CD14-positive monocyte (primary cell): Measurements from ENCODE around the gene MAP3K6. TPM values are rescaled to one million over a fixed set of nuclear protein-coding genes. Genes with fewer than 3 reads are reported as not detected.

Experiments used
- DNase-seq, 3 donors: peaks; one replicate each; pipeline ENCODE4 v3.0.0-alpha.2; 2011 to 2022
- H2AFZ ChIP-seq: 2 replicates; pipeline ENCODE4 v1.6.0; 2012; ENCODE audit warnings: mild to moderate bottlenecking, low read depth, low read length, inconsistent platforms; ENCODE audit not compliant: insufficient read depth, poor library complexity, severe bottlenecking
- H3K27ac ChIP-seq, 2 donors: 1 replicate in 1 of 2; 2 replicates in 1 of 2; pipeline ENCODE4 v1.5.1; 2012 to 2013; ENCODE audit warnings: low read length in 2 of 2, control low read depth in 1 of 2, inconsistent platforms in 1 of 2, low read depth in 1 of 2, mild to moderate bottlenecking in 1 of 2
- H3K27me3 ChIP-seq, 2 donors: one replicate each; pipeline versions ENCODE4 v1.6.0 to v1.6.1; 2011 to 2013; ENCODE audit warnings: low read length in 2 of 2; ENCODE audit not compliant: control insufficient read depth in 2 of 2, insufficient read depth in 2 of 2
- H3K36me3 ChIP-seq, 2 donors: replicated peaks in 1 of 2; 1 replicate in 1 of 2; 2 replicates in 1 of 2; pipeline versions ENCODE4 v1.5.1 to v1.6.1; 2012 to 2013; ENCODE audit warnings: low read length in 2 of 2, control low read depth in 1 of 2, inconsistent platforms in 1 of 2, mild to moderate bottlenecking in 1 of 2; ENCODE audit not compliant: insufficient read depth in 2 of 2, control insufficient read depth in 1 of 2
- H3K4me1 ChIP-seq, 2 donors: 1 replicate in 1 of 2; 2 replicates in 1 of 2; pipeline versions ENCODE4 v1.5.1 to v1.6.1; 2012 to 2013; ENCODE audit warnings: low read length in 2 of 2, control low read depth in 1 of 2, inconsistent platforms in 1 of 2, mild to moderate bottlenecking in 1 of 2, moderate library complexity in 1 of 2; ENCODE audit not compliant: insufficient read depth in 2 of 2, control insufficient read depth in 1 of 2
- H3K4me2 ChIP-seq: replicated peaks from 2 replicates; pipeline ENCODE3; 2012; ENCODE audit warnings: low read length, moderate library complexity, mild to moderate bottlenecking; ENCODE audit not compliant: poor library complexity, severe bottlenecking; ENCODE audit errors: extremely low read depth
- H3K4me3 ChIP-seq, 3 experiments: fragments of 200-600 bp in 1 of 3; sonication (generic) in 1 of 3; replicated peaks in 1 of 3; 1 replicate in 2 of 3; 2 replicates in 1 of 3; pipeline ENCODE4 v1.5.1; 2011 to 2013; ENCODE audit warnings: low read length in 3 of 3, mild to moderate bottlenecking in 3 of 3, control low read depth in 2 of 3, low read depth in 2 of 3, inconsistent platforms in 1 of 3, moderate library complexity in 1 of 3
- H3K79me2 ChIP-seq: 2 replicates; pipeline ENCODE4 v1.6.0; 2012; ENCODE audit warnings: mild to moderate bottlenecking, control low read depth, inconsistent platforms, low read length, moderate library complexity; ENCODE audit not compliant: insufficient read depth
- H3K9ac ChIP-seq: 2 replicates; pipeline ENCODE4 v1.6.0; 2017; ENCODE audit warnings: low read length, mild to moderate bottlenecking; ENCODE audit not compliant: insufficient read depth, poor library complexity, severe bottlenecking
- H3K9me3 ChIP-seq, 2 donors: replicated peaks in 1 of 2; 1 replicate in 1 of 2; 2 replicates in 1 of 2; pipeline versions ENCODE4 v1.5.1 to v1.6.1; 2012 to 2013; ENCODE audit warnings: low read length in 2 of 2, control low read depth in 1 of 2; ENCODE audit not compliant: control insufficient read depth in 1 of 2, insufficient read depth in 1 of 2
- H4K20me1 ChIP-seq: 2 replicates; pipeline ENCODE4 v1.6.0; 2012; ENCODE audit warnings: mild to moderate bottlenecking, low read length, control low read depth, moderate library complexity; ENCODE audit not compliant: insufficient read depth
- H3K27ac Mint-ChIP-seq, 7 donors: one replicate each; pipeline ENCODE4 v1.8.0; 2020; ENCODE audit warnings: mild to moderate bottlenecking in 7 of 7, mixed read lengths in 7 of 7, moderate library complexity in 6 of 7, inconsistent platforms in 2 of 7
- H3K27me3 Mint-ChIP-seq, 3 donors: one replicate each; pipeline ENCODE4 v1.8.0; 2021 to 2022; ENCODE audit warnings: low read depth in 3 of 3, mild to moderate bottlenecking in 3 of 3, mixed read lengths in 3 of 3, moderate library complexity in 3 of 3, inconsistent platforms in 1 of 3
- H3K36me3 Mint-ChIP-seq, 2 donors: one replicate each; pipeline ENCODE4 v1.8.0; 2020; ENCODE audit warnings: mixed read lengths in 2 of 2, inconsistent platforms in 1 of 2, mild to moderate bottlenecking in 1 of 2
- H3K4me1 Mint-ChIP-seq: one replicate; pipeline ENCODE4 v1.8.0; 2020; ENCODE audit warnings: mild to moderate bottlenecking, mixed read lengths
- H3K4me3 Mint-ChIP-seq, 2 donors: one replicate each; pipeline ENCODE4 v1.8.0; 2020; ENCODE audit warnings: mild to moderate bottlenecking in 2 of 2, mixed read lengths in 2 of 2, moderate library complexity in 1 of 2
- H3K9me3 Mint-ChIP-seq, 7 donors: one replicate each; pipeline ENCODE4 v1.8.0; 2020 to 2022; ENCODE audit warnings: mixed read lengths in 7 of 7, mild to moderate bottlenecking in 6 of 7, moderate library complexity in 6 of 7, inconsistent platforms in 2 of 7
- WGBS: methylation state at CpG from one replicate; pipeline ENCODE4 v1.1.5; 2013; ENCODE audit warnings: missing lambda C conversion rate; ENCODE audit not compliant: insufficient coverage; 5-methylcytosine and 5-hydroxymethylcytosine counted together
- intact Hi-C, 2 donors: fragments of 100-400 bp; cut with micrococcal nuclease; formaldehyde crosslinking; loops; one replicate each; pipeline versions ENCODE4 v1.15.0 to v1.15.1; 2023
- polyA plus RNA-seq, 3 donors: library from polyadenylated mRNA; depleted of rRNA in 1 of 3; unstranded in 2 of 3; stranded (reverse) in 1 of 3; fragments of 300-500 nt in 2 of 3; fragments of >200 nt in 1 of 3; fragmentation: Illumina TruSeq in 2 of 3; gene quantifications; 1 replicate in 2 of 3; 2 replicates in 1 of 3; pipeline ENCODE4 v1.2.3, GENCODE V29; 2012 to 2021
- TF ChIP-seq, protein P1 (sequence below): fragments of 200-600 bp; IDR thresholded peaks from one replicate; pipeline ENCODE4 v1.8.0; 2022; ENCODE audit warnings: antibody characterized with exemption, mild to moderate bottlenecking

Gene MAP3K6
- polyA plus RNA-seq, 3 donors, result 3.2 to 14.8 (median 6.7) TPM

DNA sequence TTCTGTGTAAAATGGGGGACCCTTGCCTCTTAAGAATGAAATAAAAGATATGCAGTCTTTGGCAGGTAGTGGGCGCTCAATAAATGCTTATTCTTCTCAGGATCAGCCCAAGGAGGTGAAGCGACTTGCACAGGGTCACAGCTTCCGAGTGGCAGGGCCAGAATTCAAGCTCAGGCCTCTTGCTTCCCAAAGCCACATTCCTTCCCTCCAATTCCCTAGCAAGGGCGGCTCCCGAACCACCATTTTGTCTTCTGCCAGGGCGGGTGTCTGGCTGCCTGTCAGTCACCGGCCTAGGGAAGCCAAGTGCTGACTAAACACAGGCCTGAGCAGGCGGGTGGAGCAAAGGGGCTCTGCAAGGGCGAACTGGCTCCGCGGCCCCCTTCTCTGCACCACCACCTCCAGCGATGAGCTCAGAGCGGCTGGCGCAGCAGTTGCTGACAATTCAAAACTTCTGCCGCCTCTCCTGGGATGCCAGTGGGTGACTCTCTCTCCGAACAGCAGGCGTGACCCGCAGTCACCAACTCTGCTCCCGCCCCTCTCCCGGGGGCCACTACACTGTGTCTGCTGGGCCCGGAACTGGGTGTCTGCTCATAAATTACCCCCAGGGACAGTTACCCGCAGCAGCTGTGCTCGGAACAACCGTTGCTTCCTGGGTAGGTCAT is 36.4 kb upstream of the MAP3K6 start:
- Histone ChIP-seq H3K79me2 (no peaks in the 10 kb centered on the region), H3K4me3 (no peak overlapping the region), H3K9ac (no peak overlapping the region), H3K27ac (peak overlapping the region; percentile 27 to 33), H3K36me3 (peaks cover 26 to 27% of the 10 kb centered on the region in 2 donors), H3K4me2 (peak overlapping the region; percentile 8), H3K9me3 (no peaks in the 10 kb centered on the region), H2AFZ (no peak overlapping the region), H3K27me3 (no peaks in the 10 kb centered on the region), H3K4me1 (peaks cover 26 to 32% of the 10 kb centered on the region in 2 donors), H4K20me1 (peaks cover 78% of the 10 kb centered on the region)
- 4% methylated on average over 20 of the region's 24 CpGs for WGBS
- no peaks in the 10 kb centered on the region for H3K9me3 Mint-ChIP-seq
- intact Hi-C loops, result loop anchor here in 1 of 2 donors (5.0 to 10.0 kb wide), 2 partner anchors 199 to 262 kb away; partner anchors contain the start of gene AHDC1
- H3K4me3 Mint-ChIP-seq, result no peak overlapping the region
- H3K27ac Mint-ChIP-seq, result peak overlapping the region; percentile 22 to 89 (median 79)
- peak in 2 of 3 donors; percentile 25 to 29 for DNase-seq
- H3K27me3 Mint-ChIP-seq, result peaks cover 0 to 5% (median 2%) of the 10 kb centered on the region in 3 donors
- peaks cover 26 to 37% of the 10 kb centered on the region in 2 donors for H3K36me3 Mint-ChIP-seq
- TF ChIP-seq, protein P1, sequence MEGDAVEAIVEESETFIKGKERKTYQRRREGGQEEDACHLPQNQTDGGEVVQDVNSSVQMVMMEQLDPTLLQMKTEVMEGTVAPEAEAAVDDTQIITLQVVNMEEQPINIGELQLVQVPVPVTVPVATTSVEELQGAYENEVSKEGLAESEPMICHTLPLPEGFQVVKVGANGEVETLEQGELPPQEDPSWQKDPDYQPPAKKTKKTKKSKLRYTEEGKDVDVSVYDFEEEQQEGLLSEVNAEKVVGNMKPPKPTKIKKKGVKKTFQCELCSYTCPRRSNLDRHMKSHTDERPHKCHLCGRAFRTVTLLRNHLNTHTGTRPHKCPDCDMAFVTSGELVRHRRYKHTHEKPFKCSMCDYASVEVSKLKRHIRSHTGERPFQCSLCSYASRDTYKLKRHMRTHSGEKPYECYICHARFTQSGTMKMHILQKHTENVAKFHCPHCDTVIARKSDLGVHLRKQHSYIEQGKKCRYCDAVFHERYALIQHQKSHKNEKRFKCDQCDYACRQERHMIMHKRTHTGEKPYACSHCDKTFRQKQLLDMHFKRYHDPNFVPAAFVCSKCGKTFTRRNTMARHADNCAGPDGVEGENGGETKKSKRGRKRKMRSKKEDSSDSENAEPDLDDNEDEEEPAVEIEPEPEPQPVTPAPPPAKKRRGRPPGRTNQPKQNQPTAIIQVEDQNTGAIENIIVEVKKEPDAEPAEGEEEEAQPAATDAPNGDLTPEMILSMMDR, result no peak
- peaks cover 40% of the 10 kb centered on the region for H3K4me1 Mint-ChIP-seq

DNA sequence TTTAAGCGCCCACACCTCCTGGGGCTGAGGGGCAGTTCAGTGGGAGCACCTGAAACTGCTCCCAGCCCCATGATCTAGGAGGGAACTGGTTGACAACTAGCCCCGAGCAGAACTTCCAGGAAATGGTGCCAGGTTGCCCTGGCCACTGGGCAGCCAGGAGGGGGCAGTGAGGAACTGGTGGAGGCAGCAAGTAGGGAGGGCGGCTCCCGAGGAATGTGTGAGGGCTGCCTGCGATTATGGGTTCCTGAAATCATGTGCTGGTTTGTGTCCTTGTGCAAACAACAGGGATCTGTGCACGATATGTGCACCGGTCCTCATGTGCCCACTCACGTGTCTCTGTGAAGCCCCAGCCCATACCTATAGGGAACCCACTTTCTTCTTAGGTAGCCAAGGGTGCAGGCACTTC is 35.6 kb upstream of the MAP3K6 start:
- H3K4me2 ChIP-seq, result peak overlapping the region; percentile 11
- H3K79me2 ChIP-seq, result no peaks in the 10 kb centered on the region
- Mint-ChIP-seq H3K4me1 (peaks cover 38% of the 10 kb centered on the region), H3K27me3 (peaks cover 0 to 5% (median 2%) of the 10 kb centered on the region in 3 donors), H3K4me3 (no peak overlapping the region), H3K36me3 (peaks cover 18 to 28% of the 10 kb centered on the region in 2 donors), H3K9me3 (no peaks in the 10 kb centered on the region), H3K27ac (peak overlapping the region in 3 of 7 donors; percentile 30 to 77 (median 69))
- peak; percentile 50 to 64 (median 56) for DNase-seq
- H3K36me3 ChIP-seq, result peaks cover 17 to 19% of the 10 kb centered on the region in 2 donors
- H3K27ac ChIP-seq, result peak overlapping the region in 1 of 2 donors; percentile 33
- intact Hi-C loops, result loop anchor here in 1 of 2 donors (5.0 to 10.0 kb wide), 2 partner anchors 200 to 262 kb away; partner anchors contain the start of gene AHDC1
- no peak overlapping the region for H2AFZ ChIP-seq
- no peak overlapping the region for H3K4me3 ChIP-seq
- no peak overlapping the region for H3K9ac ChIP-seq
- H3K4me1 ChIP-seq, result peaks cover 26 to 32% of the 10 kb centered on the region in 2 donors
- no peaks in the 10 kb centered on the region for H3K9me3 ChIP-seq
- WGBS, result 19% methylated on average over 5 of the region's 8 CpGs
- peaks cover 69% of the 10 kb centered on the region for H4K20me1 ChIP-seq
- H3K27me3 ChIP-seq, result no peaks in the 10 kb centered on the region
- TF ChIP-seq, protein P1, result peak; percentile 66
